OCI-LY3 (cell line): Measurements from ENCODE around the gene DNAJB11.

Experiments used
- EZH2phosphoT487 ChIP-seq: fragments of 200-600 bp; shearing (Covaris generic); IDR thresholded peaks from 2 replicates; pipeline ENCODE4 v1.6.1; 2018; ENCODE audit warnings: antibody characterized with exemption, mixed run types, low read depth
- TF ChIP-seq, protein P1 (sequence below): fragments of 200-600, 300-600 bp; sonication (generic); IDR thresholded peaks from 2 replicates; pipeline ENCODE4 v1.5.1; 2014; ENCODE audit warnings: antibody characterized with exemption, low read length, low read depth

- TF ChIP-seq, protein P1, sequence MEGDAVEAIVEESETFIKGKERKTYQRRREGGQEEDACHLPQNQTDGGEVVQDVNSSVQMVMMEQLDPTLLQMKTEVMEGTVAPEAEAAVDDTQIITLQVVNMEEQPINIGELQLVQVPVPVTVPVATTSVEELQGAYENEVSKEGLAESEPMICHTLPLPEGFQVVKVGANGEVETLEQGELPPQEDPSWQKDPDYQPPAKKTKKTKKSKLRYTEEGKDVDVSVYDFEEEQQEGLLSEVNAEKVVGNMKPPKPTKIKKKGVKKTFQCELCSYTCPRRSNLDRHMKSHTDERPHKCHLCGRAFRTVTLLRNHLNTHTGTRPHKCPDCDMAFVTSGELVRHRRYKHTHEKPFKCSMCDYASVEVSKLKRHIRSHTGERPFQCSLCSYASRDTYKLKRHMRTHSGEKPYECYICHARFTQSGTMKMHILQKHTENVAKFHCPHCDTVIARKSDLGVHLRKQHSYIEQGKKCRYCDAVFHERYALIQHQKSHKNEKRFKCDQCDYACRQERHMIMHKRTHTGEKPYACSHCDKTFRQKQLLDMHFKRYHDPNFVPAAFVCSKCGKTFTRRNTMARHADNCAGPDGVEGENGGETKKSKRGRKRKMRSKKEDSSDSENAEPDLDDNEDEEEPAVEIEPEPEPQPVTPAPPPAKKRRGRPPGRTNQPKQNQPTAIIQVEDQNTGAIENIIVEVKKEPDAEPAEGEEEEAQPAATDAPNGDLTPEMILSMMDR: peak; percentile 40
- TF ChIP-seq EZH2phosphoT487: no peak
These were observed 38.8 kb downstream of the DNAJB11 start for GRCh38 chr3:186609247-186609868.
